NCI-H1436 (cell line): ENCODE measurements around the gene ATP2B1.

Experiments used
- DNase-seq: peaks from one replicate; lab custom pipeline; 2025; lab: John Stamatoyannopoulos, UW

ATP2B1 gene

DNA sequence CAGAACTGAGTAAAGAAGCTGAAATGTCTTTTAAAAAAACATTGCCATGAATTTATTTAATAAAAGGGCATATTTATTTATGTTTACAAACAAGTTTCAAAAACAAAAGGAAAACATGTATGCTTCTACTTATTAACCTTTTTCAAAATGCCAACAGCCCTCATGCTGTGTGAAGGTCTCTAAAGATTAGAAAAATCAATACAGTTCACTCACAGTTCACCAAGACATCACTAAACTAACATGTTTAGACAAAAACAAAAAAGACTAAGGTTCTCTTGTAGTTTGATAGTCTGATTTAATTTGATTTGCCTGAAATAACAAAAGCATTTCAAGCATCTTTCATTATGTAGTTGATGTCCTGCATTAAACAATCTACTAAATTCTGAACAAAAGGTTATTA, 118.9 kb downstream of the ATP2B1 start:
- DNase-seq = no peak

DNA sequence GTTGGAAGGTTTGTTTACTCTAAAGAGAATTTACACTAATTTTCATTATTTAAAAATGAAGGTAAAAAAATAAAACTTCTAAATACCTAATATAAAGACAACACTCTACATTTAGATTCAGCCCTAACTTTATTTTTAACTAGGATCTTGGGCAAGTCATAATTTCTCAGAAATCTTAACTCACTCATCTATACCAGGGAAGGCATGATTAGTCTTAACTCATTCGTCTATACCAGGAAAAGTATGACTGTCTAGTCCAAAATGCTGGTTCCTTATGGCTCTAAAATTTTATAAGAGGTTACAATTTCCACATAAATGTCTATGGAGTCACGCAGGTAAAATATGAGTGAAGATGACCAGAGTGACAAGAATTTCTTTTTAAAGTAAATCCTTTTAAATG, 130.1 kb downstream of the ATP2B1 start:
- no peak for DNase-seq

DNA sequence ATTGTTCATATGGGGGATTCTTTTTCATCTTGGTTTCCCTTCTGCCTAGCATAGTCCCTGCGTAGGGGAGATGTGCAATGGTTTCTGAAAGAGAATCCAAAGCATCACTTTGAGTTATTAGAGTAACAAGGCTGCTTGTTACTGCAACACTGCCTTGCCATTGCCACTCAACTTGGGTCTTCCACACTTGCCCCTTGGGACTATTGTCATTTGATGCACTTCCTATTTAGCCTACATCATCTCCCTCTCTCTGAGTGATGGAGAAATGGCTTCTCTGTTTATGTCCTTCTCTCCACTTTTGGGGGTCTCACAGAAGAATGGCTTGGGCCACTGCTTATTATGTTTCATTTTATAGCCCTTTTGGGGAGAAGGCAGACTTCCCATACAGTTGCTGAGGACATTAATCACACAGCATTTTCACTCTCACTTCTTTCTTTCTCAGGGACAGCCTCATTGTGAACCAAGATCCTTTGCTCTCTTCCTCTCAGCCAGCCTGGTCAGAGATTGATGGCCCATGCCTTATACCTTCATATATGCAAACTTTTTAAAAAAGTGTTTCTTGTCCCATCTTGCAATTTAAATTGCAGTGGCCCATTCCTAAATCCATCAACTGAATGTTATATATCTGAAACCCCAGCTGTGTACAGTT, 131.9 kb downstream of the ATP2B1 start:
- no peak for DNase-seq

DNA sequence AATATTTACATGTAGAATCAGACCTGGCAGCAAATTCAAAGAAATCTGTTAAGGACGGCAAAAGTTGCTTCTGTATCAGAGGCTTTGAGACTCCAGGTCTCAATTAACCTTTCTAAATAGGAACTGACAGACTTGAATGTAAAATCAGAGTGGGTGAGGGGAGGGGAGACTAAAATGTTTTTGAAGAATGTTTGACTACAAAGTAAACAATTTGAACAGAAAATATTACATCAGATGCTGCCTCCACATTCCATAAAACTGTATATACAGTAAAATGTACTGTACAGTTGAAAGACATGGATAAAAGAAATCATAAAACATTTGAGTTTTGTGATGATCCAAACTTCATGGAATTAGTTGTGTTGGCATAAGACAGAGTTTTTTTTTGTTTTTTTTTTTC, 133.3 kb downstream of the ATP2B1 start:
- no peak for DNase-seq

DNA sequence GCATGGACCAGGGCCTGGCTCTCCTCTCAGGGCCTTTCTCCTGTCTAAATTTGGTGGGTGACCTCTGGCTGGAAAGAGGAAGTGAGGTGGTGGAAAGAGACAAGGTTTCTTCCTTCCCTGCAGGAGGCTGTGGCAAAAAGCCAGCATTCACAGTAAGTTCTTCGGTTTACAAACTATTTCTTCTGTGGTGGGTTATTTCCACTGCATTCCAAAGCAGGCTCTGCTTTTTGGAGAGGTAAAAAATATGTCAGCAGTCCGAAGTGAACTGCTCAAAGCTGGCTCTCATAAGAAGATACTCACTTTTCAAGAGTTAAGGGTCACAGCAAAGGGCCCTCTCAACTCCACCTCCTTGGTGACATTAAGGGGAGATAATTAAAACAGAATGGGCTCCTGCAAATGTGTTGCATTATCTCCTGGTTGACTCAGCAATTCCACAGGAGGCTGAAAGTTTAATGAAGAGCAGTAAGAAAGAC, 133.9 kb downstream of the ATP2B1 start:
- no peak for DNase-seq

DNA sequence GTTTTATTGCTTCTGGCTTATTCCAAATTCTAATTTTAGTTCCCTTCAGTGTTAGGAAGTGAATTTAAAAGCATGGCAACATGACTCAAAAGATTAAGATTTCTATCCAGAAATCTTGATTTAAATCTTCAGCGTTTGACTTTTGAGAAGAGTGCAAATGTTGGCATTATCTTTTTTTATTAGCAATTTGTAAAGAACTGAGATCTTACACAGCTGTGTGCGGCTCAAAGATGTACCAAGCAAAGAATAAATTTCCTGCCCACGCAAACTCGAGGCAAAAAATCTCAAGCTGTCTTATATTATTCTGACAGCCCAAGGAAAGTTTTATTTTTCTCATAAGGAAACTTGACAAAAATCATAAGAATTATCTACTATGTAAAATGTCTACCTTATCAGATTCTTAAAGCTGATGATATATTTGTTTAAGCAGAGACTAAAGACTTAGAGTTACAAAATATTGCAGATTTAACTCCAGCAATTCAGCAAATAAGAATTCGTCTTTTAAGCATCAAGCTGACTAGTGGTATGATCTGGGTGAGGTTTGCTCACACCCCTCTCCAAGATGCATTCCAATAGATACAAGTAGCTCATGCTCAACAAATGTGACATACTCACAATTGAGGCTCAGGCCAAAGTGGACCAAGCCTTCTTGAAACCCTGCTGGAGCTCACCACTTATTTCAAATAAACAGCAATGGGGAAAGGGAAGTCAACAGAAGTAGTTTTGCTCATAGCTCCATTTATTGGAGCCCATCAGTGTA, 135.4 kb downstream of the ATP2B1 start:
- no peak for DNase-seq

DNA sequence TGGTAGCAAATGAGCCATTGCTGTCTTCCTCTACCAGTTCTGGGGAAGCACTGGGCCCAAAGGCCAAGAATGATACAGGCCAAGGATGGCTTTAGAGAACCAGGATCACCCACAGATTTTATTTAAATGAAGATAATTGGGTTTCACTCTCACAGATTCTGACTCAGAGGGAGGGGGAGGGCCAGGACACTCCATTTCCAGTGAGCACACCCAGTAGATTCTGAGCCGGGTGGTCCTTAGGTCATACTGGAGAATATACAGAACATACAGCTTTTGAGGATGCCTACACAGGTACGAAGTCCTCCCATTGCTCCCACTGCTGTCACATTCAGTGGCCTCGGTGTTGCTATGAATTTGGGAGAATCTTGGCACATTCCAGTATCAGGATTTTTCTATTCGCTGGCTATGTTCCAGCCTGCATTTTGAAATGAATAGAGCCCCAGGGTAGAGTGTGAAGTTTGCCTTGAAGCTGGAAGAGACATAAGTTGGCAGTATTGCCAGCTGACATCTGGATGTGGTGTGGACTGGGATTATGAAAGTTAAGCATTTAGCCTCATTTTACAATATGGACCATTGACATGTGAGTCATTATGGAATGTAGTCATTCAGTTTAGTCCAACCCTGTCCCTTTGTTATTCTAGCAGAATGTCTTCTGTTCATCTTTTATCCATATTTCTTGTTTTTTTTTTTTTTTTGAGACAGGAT, 137.0 kb downstream of the ATP2B1 start:
- no peak for DNase-seq

DNA sequence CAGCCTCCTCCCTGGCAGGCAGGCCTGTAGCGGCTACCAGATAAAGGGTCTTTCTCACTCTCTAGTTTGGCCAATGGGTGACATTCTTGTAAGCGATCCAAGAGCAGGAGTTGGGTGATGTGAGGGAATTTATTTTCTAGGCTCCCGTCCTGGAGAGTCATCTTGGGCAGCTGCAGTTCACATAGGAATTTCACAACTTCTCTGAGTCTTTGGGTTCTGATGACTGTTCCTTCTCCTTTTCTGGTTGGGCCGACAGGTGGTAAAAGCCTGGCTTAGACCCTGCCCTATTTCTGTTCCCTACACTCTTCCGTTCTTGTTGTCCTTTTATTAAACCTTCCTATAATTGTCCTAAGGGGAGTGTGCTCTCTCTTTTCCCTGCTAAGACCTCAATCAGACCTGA, 140.2 kb downstream of the ATP2B1 start:
- DNase-seq = no peak

DNA sequence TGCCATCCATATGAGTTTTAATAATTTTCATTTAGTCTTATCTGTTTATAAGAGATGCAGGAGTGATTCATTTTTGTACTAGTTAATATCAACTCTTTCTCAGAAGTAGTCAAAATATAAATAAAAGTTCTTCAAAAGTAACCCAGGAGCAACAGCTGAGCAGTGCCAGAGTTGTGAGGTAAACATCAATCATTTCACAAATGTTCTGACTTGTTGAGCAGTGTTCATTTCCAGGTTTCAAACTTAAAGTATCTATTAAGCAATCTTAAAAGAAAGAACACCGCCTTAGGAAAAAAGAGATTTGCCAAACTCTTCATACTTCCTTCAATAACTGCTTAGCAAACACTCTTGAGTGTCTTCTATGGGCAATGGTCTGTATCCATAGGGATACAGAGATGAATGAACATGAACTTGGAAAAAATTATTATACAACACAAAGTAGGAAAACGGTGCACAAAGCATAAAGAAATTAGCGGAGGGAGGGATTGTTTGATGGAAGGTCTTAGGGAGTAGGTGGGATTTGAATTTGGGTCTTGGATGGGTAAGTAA, 140.9 kb downstream of the ATP2B1 start:
- no peak for DNase-seq

DNA sequence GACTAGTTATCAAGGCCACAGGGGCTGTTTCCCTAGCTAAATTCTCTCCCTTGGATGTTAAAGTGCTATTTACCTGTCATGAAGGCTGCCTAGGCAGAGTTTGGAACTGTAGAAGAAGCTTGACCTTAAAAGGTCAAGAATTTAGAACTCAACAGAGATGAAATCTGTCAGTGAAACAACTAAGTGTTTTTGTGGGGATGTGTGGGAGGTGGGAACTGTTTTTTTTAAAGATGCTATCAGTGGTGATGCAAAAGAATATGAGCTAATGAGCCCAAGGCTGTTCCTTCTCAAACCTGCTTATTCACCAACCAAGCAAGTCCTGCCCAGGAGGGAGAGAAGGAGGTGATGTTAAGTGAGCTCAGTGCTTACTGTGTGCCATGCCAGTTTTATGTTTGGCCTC, 142.0 kb downstream of the ATP2B1 start:
- DNase-seq = no peak

DNA sequence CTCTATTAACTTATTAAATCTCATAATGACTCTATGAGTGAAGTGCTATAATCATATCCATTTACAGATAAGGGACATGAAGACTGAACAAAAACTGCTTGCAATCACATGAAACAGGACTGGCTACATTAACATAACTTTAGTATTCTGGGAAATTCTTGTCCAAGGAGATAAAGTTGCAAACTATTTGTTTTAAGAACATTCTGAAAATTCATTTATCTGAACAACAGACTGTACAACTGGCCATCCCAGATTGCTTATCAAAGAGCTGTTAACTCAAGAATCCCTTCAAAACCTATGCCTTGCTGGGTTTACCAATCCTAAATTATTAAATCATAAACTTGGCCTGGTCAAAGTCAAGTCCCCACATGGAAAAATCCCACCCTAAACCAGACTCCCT, 143.6 kb downstream of the ATP2B1 start:
- DNase-seq = no peak

DNA sequence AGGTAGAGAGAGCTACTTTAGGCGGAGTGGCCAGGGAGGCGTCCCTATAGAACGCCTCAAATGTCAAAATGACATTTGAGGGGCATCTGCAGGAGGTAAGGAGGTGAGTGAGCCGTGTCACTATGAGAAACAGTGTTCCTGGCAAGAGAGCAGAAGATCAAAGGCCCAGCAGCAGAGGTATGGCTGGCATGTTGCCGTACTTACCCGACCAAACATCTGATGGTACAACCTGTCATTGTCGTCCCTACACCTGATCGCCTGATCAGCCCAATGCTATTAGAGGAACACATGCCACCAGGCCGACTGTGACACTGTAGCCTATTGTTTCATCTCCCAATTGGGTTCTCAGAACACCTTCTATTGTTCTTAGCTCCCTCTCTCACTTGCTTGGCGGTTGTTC, 148.9 kb downstream of the ATP2B1 start:
- no peak for DNase-seq

DNA sequence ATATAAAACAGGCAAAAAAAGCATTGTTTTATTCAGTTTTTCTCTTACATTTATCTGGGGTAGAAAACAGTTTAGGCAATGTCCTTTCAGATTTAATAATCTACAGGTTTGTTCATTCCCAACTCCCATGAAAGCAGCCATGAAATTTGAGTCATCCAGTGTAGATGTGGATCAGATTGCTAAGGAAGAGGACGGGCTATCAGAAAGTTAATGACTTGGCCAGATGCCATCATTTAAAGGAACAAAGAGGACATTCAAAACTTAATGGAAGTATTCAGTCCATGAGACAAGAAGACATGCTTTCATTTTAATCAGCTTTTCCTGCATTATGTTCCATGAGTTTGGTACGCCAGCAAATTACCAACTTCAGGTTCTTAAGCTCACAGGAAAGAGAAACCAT, 151.7 kb downstream of the ATP2B1 start:
- no peak for DNase-seq

DNA sequence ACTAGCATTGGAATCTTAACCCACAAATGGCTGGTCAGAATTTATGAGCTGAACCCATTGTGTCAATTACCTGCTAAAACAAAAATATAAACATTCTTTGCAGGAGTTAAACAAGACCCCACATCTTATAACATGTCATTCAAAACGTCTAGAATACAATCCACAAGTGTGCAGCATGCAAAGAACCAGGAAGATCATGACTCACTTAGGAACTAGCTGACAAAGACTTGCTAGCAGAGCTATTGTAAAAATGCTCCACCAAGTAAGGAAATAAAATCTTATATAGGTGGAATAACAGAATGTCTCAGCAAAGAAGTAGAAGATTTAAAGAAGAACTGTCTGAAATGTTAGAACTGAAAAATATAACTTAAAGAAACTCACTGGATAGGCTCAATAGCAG, 156.3 kb downstream of the ATP2B1 start:
- DNase-seq = no peak

DNA sequence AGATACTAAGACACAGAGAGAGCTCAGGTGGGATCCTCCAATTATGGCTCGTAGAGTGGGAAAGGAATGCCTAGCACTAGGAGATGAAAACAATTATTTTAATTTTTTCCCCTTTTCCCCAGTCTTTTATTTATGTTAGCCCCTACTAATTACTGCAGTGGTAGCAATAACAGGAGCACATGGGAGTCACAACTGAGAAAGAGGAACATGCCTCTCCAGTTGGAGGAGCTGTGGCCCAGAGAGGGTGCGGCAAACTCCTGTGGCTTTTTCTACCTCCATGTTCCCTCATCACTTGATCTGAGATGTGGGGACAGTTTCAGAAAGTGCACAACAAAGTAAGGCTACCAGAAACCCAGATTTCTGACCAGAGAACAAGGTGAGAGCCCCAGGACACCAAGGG, 156.9 kb downstream of the ATP2B1 start:
- DNase-seq = no peak

DNA sequence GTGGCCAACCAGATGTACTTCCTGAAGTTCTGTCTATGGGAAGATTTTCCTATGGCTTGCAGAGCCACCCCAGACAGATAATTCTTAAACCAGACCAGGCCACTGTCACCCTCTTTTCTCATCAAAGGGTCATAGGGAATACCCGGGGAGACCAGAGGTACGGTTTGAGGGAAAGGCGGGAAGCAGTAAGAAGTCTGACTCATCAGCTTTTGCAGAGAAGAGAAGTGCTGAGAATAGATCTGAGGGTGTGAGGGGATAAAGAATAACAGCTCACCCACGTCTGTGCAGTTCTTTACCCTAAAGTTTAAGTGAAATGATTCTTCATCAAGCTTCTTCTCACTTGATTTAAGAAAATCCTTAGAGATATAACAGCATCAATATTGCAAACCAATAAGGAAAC, 161.5 kb downstream of the ATP2B1 start:
- DNase-seq = no peak

DNA sequence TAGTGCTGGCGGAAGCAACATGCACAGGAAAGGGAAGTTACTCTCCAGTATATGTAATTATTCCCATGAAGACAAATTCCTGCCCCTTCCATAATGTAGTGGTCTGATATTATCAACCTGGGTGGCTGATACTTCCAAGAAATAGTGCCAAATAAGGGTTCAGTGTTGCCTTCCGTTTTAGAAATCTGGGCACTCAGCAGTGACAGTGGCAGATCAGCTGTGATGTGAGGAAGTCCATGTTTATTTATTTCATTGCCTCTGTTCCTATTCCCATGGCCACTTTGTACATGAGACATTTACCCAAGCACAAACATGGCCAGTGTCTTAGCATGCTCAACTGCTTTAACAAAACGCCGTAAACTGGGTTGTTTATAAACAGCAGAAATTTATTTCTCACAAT, 162.5 kb downstream of the ATP2B1 start:
- no peak for DNase-seq

DNA sequence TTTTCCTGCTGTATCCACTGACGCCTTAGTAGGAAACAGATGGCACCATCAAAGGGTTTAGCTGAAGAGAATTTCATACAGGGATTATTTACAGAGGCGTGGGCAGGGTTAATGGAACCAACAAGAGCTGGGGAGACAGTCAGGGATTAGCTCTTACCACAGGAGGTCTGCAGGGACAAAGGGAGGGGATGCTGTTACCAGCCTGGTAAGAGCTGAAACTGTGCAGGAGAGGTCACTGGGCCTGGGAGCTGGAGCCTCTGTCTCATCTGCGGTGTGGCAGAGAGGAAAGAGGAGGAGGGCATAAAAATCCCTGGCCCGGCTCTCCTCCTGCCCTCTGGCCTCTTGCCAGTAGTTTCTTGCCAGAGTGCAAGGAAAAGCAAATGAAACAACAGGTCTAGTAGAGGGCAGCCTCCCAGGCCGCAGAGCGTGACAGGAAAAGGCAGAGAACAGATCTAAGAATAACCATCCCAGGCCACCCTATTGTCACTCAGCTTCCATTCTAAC, 163.9 kb downstream of the ATP2B1 start:
- DNase-seq = no peak

DNA sequence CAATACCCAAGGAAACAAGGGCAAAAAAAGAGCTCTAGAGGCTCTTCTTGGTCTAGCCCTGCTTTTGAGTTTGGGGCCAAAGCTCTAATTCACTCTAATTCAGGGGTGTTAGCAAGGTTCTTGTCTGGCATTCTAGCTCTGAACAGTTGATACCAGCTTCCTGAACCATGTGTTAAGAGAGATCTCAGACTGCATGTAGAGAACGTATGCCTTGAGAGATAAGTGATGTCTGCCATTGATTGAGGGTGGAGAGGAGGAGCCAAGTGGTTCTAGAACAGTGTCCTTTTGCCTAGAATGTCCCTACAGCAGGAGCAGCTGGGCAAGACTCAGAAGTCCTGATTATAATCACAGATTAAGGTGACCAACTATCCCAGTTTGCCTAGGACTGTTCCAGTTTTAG, 164.6 kb downstream of the ATP2B1 start:
- DNase-seq = no peak

DNA sequence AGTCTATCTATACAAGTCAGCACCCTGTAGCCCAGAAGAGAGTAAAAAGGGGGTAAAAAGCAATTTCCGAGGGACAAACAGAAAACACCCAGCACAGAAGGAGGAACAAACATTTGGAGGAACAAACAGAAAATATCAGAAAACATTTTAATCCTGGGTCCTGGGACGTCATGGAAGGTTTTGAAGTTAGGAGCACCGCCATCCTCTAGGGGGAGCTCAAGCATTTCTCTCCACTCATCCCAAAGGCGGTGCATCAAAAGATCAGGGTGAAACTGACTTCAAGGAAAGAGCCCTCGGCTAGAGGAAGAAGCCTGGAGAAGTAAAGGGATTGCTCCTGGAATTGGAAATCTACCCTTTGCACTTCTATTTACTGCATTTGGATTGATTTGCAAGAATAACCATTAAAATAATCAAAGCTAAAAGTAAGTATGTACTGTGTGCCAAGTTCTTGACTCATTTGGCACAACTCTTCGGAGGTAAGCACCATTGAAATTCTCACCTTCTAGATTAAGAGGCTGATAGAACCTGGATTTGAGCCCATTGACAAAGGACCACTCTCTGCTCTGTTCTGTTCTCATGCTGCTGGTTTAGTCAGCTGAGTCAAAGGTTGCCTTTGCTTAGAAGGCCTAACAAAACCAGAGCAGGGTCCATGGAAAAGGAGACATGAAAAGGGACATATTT, 165.6 kb downstream of the ATP2B1 start:
- peak; percentile 59 for DNase-seq

DNA sequence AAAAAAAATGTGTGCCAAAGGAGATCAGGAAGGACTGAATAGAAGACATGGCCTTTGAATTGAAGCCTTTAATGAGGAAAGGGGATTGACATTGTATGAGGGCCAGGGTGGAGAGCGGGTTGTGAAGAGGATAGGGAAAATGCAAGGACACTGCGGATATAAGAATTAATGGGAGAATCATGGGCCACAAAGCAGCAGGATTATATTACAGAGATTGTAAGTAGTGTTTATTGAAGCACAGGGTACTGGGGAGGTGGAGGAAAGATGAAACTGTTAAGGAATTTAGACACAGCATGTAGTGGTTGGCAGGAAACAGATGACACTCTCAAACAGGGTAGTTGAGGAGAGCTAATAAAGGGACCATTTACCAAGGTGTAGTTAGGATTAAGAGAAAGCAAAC, 166.4 kb downstream of the ATP2B1 start:
- DNase-seq = no peak

DNA sequence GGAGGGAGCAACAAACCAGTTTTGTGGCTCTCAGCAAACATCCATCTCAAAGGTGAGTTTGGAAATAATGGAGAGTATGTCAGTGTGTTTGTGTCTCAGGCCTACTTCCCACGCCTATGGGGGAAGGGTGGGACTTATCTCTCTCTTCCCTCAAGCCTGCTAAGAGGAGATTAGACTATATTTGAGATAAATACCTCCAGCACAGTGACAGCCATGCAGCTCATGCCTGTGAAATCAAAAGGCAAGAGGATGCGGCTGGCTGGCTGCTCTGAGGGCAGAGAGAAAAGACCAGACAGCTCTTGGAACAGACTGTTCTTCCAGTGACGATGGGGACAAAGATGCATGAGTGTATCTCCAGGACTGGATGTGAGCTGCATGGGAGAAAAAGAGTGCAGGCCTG, 168.1 kb downstream of the ATP2B1 start:
- no peak for DNase-seq
